HK-2 (cell line): ENCODE data around the gene OR10H1.
"Not testable (repeated sequence)": the region's sequence is repeated elsewhere in the genome, so short reads cannot be mapped to it uniquely, and the experiment has no call there.

Experiments used
- DNase-seq: peaks from one replicate; pipeline ENCODE4 v3.0.0-alpha.2; 2018; ENCODE audit not compliant: unreplicated experiment

OR10H1 gene

GRCh38 chr19:15815306-15815705, at the start of gene OR10H1:
Gene OR10H1 (minus strand): TSS chr19:15815664. CDS start chr19:15808037, 7,627 bp downstream.
- DNase-seq: no peak

DNA sequence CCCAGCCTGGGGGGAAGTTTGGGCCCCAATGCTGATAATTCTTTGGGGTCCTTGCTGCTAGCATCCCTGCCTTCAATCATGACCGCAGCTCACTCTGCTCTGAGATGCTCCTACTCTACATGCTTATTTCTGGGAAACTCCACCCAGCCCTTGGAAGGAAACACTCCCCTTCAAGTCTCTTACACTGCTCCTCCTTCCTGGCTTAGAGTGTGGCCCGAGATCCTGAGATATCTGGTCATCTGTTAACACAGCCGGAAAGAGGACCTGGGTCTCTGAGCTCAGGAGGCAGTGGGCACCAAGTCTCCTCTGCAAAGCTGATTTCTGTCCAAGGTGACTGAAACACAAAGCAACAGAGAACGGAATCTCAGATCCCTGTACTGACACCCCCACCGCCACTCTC, 49.4 kb upstream of the OR10H1 start:
- DNase-seq: no peak

DNA sequence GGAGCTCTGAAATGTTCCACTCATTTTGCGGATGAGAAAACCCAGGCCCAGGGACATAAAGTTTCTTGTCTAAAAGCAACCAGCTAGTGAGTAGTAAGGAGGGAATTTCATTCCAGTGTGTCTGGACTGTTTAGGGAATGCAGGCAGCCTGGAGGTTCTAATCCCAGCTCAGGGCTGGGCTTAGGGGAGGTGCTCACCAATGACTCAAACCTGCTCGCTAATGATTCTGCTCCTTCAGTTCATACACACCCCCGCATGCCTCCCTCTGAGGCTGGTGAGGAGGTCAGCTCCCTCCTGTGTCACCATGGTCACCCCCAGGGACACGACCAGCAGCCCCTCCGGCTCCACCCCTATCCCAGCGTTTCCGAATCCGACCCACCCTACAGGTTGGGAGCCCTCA, 47.8 kb upstream of the OR10H1 start:
- peak; percentile 44 for DNase-seq

GRCh38 chr19:15862444-15862843, 47.0 kb upstream of the OR10H1 start:
- no peak for DNase-seq

GRCh38 chr19:15860522-15860921, 45.1 kb upstream of the OR10H1 start:
- no peak for DNase-seq

- no peak for DNase-seq
Measured at GRCh38 chr19:15859187-15859586, 43.7 kb upstream of the OR10H1 start.

GRCh38 chr19:15850385-15850784, 34.9 kb upstream of the OR10H1 start:
- DNase-seq: no peak

GRCh38 chr19:15846923-15847322, 31.5 kb upstream of the OR10H1 start:
- no peak for DNase-seq

- DNase-seq: not testable (repeated sequence)
Measured at GRCh38 chr19:15843894-15844222, 28.4 kb upstream of the OR10H1 start.

- no peak for DNase-seq
Measured at GRCh38 chr19:15843203-15843893, 27.9 kb upstream of the OR10H1 start.

DNA sequence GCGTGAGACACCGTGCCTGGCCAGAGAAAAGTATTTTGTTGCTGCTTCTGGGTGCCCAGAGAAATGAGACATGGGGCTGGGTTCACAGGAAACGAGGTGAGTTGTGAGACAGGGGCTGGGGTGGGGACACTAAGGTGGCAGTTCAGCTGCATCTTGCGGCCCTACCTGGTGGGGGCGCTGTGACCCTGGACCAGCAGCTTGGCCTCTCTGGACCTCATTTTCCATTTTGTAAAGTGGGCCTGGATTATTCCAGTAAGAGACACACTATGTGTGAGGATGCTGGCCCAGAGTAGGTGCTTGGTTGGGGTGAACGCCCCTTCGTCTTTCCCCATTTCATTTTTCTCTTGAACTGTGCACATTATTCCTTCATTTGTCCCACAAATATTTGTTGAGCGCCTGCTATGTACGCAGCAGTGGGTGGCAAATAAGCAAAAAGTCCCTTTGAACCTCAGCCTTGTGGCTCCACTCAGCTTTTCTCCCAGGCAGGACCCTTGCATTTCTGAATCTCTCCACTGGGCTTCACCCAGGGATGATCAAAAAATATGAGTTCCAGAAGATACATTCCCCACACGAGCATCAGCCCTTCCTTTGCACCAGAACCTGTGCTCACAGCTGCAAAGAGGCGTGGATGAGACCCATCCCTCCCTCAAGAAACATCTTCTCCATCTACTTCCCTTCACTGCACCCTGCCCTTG, 26.6 kb upstream of the OR10H1 start:
- DNase-seq: no peak

DNA sequence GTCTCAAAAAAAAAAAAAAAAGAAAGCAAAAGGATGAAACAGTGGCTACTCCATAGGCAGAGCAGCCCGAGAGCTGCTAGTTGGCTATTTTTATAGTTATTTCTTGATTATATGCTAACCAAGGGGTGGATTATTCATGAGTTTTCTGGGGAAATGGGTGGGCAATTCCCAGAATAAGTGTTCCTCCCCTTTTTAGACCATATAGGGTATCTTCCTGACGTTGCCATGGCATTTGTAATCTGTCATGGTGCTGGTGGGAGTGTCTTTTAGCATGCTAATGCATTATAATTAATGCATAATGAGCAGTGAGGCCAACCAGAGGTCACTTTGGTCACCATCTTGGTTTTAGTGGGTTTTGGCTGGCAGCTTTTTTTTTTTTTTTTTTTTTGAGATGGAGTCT, 25.4 kb upstream of the OR10H1 start:
- no peak for DNase-seq

GRCh38 chr19:15839888-15840287, 24.4 kb upstream of the OR10H1 start:
- not testable (repeated sequence) for DNase-seq

DNA sequence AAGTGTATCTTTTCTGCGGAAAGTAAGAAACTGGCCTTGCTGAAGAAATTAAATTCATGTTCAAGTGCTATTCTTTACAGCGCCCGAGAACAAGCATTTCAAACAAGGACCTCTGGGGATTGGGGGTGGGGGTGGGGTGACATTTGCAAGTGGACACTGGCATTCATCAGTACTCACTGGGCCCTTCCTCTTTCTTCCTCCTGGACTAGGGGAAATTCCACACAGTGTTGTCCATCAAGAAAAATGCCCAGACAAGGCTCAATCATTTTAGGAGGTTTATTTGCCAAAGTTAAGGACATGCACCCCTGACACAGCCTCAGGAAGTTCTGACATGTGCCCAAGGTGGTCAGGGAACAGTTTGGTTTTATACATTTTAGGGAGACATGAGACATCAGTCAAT, 22.9 kb upstream of the OR10H1 start:
- no peak for DNase-seq

DNA sequence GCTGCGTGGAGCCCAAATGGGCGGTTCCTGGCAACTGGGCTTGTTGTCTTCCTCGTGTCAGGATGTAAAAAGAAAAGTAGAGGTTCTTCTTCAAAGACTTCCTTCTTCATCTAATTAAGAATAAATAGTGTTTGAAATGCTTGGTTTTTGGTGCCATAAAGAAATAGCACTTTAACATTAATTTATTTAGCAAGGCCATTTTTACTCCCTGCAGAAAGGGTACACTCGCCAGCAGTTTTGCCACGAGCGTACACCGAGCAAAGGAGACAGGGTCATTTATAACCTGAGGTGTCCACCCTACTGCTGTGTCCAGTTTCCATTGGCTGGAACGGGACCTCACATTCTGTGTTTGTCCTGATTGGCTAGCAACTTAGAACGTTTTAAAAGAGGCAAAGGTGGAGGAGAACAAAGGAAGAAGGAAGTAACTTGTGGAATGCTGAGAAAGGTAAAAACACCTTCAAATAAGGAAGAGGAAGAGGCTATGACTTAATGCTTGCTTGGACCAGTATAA, 21.8 kb upstream of the OR10H1 start:
- DNase-seq: peak; percentile 69

- peak; percentile 97 for DNase-seq
Measured at GRCh38 chr19:15836330-15837220, 21.1 kb upstream of the OR10H1 start.

DNA sequence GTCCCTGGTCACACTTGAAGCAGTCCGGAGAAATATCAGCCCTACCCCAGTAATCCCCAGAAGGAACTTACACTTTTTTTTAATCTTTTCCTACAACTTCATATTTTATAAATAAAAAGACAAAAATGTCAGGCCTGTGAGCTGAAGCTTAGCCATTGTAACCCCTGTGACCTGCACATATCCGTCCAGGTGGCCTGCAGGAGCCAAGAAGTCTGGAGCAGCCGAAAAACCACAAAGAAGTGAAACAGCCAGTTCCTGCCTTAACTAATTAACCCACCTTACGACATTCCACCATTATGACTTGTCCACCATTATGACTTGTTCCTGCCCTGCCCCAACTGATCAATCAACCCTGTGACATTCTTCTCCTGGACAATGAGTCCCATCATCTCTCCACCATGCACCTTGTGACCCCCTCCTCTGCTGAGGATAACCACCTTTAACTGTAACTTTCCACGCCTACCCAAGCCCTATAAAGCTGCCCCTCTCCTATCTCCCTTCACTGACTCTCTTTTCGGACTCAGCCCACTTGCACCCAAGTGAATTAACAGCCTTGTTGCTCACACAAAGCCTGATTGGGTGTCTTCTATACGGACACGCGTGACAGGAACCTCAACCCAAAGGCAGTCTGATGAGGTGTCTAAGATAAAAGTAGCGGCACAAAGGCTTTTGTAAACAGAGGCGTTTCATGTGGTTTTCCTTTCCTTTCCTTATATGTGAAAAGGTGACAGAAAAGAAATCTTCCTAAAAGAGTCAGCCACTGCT, 20.3 kb upstream of the OR10H1 start:
- DNase-seq: peak; percentile 68

DNA sequence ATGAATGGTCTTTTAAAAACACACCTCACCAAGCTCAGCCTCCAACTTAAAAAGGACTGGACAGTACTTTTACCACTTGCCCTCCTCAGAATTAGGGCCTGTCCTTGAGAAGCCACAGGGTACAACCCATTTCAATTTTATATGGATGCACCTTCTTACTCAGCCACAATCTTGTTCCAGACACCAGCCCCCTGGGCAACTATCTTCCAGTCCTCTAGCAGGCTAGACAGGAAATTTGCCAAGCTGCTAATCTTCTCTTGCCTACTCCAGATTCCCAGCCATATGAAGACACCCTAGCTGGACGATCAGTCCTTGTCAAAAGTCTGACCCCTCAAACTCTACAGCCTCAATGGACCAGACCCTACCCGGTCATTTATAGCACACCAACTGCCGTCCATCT, 18.8 kb upstream of the OR10H1 start:
- DNase-seq: not testable (repeated sequence)

- no peak for DNase-seq
Measured at GRCh38 chr19:15831626-15832025, 16.2 kb upstream of the OR10H1 start.

DNA sequence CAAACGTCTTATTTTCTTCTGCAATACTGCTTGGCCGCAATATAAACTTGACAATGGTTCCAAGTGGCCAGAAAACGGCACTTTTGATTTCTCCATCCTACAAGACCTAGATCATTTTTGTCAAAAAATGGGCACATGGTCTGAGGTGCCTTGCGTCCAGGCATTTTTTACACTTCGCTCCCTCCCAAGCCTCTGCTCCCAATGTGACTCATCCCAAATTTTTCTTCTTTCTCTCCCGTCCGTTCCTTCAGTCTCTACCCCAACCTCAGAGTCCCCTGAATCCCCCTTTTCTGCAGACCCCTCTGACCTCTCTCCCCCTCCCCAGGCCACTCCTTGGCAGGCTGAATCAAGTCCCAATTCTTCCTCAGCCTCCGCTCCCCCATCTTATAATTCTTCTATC, 14.3 kb upstream of the OR10H1 start:
- DNase-seq: no peak

DNA sequence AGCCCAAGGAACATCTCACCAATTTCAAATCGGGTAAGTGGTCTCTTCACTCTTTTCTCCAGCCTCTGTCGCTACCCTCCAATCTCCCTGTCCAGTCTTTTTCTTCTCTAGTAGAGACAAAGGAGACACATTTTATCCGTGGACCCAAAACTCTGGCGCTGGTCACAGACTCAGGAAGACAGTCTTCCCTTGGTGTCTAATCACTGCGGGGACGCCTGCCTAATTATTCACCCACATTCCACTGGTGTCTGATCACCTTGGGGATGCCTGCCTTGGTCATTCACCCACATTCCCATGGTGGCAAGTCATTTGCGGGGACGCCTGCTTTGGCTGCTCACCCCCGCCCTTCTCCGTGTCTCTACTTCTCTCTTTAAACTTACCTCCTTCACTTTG, 13.8 kb upstream of the OR10H1 start:
- DNase-seq: peak; percentile 74
